Measurements from ENCODE around the gene CUL2.

Gene CUL2

DNA sequence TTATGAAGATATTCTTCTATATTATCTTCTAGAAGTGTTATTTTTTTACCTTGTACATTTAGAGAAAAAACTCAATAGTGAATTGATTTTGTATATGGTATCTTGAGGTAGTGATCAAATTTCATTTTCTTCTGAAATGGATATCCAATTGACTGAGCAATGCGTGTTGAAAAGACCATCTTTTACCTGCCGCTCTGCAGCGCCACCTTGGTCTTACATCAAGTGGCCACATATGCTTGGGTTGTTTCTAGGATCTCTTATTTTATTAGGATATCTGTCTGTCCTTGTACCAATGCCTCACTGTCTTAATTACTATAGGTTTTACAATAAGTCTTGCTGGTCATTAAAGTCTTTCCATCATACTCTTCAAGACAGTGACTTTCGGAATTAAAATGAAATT lies 53.0 kb downstream of the CUL2 start:
- TF ChIP-seq, protein P1, sequence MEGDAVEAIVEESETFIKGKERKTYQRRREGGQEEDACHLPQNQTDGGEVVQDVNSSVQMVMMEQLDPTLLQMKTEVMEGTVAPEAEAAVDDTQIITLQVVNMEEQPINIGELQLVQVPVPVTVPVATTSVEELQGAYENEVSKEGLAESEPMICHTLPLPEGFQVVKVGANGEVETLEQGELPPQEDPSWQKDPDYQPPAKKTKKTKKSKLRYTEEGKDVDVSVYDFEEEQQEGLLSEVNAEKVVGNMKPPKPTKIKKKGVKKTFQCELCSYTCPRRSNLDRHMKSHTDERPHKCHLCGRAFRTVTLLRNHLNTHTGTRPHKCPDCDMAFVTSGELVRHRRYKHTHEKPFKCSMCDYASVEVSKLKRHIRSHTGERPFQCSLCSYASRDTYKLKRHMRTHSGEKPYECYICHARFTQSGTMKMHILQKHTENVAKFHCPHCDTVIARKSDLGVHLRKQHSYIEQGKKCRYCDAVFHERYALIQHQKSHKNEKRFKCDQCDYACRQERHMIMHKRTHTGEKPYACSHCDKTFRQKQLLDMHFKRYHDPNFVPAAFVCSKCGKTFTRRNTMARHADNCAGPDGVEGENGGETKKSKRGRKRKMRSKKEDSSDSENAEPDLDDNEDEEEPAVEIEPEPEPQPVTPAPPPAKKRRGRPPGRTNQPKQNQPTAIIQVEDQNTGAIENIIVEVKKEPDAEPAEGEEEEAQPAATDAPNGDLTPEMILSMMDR (conservative IDR thresholded peaks at IDR 0.05; ENCODE audit: control insufficient read depth, insufficient read depth, low read depth, low read length), result no peak
- no peak overlapping the region for H3K4me3 ChIP-seq (ENCODE audit: control insufficient read depth, low read depth, low read length)
- no peak for DNase-seq (ENCODE audit: low read depth)

DNA sequence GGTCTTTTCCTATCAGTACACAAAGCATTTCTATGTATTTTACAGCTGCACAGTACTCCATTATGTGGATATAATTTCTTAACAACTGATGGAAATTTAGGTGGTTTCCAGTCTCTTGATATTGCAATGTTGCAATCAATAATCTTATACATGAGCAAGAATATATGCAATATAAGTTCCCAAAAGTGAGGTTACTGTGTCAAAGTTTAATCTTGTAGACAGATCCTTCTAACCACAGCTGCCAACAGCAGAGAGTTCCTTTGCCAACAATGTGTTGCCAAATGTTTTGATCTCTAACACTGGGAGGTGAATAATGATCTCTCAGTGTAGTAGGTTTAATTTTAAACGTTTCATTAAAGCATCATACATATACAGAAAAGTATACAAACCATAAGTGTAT lies 54.5 kb downstream of the CUL2 start:
- peak; percentile 23 for DNase-seq (ENCODE audit: low read depth)
- H3K4me3 ChIP-seq (ENCODE audit: control insufficient read depth, low read depth, low read length), result no peak overlapping the region
- TF ChIP-seq, protein P1 (conservative IDR thresholded peaks at IDR 0.05; ENCODE audit: control insufficient read depth, insufficient read depth, low read depth, low read length), result no peak

GRCh38 chr10:35027567-35027966 lies 62.6 kb downstream of the CUL2 start:
- peak; percentile 41 for DNase-seq (ENCODE audit: low read depth)
- no peak overlapping the region for H3K4me3 ChIP-seq (ENCODE audit: control insufficient read depth, low read depth, low read length)
- TF ChIP-seq, protein P1 (conservative IDR thresholded peaks at IDR 0.05; ENCODE audit: control insufficient read depth, insufficient read depth, low read depth, low read length), result peak; percentile 49

GRCh38 chr10:35025916-35026315 lies 64.2 kb downstream of the CUL2 start:
- no peak overlapping the region for H3K4me3 ChIP-seq (ENCODE audit: control insufficient read depth, low read depth, low read length)
- TF ChIP-seq, protein P1 (conservative IDR thresholded peaks at IDR 0.05; ENCODE audit: control insufficient read depth, insufficient read depth, low read depth, low read length), result no peak
- DNase-seq (ENCODE audit: low read depth), result peak; percentile 72

DNA sequence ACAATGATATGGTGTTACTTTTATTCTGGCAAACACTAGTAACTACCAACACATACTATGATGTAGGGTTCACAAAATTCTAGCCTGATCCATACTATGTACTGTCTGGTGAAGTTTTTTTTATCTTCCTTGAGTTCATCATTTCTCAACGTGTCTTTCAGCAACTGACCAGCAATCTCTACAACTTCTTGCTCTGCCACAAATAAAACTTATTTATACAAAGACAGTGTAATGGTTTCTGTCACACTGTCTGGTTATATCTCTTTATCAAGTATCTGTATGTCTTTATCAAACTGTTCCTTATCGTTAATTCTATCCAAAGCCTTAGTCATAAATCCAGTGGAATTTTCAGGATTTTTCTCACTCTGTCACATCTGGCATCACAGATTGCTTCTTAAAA lies 69.7 kb downstream of the CUL2 start:
- TF ChIP-seq, protein P1 (conservative IDR thresholded peaks at IDR 0.05; ENCODE audit: control insufficient read depth, insufficient read depth, low read depth, low read length), result no peak
- no peak overlapping the region for H3K4me3 ChIP-seq (ENCODE audit: control insufficient read depth, low read depth, low read length)
- DNase-seq (ENCODE audit: low read depth), result no peak

- no peak overlapping the region for H3K4me3 ChIP-seq (ENCODE audit: control insufficient read depth, low read depth, low read length)
- no peak for DNase-seq (ENCODE audit: low read depth)
- TF ChIP-seq, protein P1 (conservative IDR thresholded peaks at IDR 0.05; ENCODE audit: control insufficient read depth, insufficient read depth, low read depth, low read length), result no peak
These were observed 70.8 kb downstream of the CUL2 start for GRCh38 chr10:35019041-35020024.

All from fibroblast of mammary gland (primary cell).